GM19035 (cell line): ENCODE results near the gene SMPD3.
A peak's percentile ranks its signal among the peaks of the same experiment; 100 is the strongest.

Source experiments
- ATAC-seq: cut with Tn5 transposase; IDR thresholded peaks from one replicate; pipeline ENCODE4 v1.9.1; 2021; ENCODE audit not compliant: unreplicated experiment

The SMPD3 gene

DNA sequence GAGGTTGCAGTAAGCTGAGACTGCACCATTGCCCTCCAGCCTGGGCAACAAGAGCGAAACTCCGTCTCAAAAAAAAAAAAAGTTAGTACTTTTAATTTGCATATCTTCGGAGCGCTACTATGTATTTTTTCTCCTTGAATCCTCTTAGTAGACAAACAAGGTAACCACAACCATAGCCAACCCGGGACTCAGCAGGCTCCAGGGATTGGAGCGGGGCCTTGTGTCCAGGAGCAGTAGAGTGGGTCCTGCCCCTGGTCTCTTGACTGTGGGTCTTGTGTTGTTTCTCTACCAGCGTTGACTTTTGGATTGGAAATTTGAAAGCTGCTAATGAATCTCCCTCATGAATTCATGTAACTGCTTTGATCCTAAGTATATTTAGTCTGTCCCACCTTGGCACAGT is 105.2 kb downstream of the SMPD3 start:
- ATAC-seq = no peak

GRCh38 chr16:68342620-68343019 is 105.7 kb downstream of the SMPD3 start:
- no peak for ATAC-seq

- ATAC-seq = no peak
Observed at GRCh38 chr16:68339214-68339613, 109.1 kb downstream of the SMPD3 start.

DNA sequence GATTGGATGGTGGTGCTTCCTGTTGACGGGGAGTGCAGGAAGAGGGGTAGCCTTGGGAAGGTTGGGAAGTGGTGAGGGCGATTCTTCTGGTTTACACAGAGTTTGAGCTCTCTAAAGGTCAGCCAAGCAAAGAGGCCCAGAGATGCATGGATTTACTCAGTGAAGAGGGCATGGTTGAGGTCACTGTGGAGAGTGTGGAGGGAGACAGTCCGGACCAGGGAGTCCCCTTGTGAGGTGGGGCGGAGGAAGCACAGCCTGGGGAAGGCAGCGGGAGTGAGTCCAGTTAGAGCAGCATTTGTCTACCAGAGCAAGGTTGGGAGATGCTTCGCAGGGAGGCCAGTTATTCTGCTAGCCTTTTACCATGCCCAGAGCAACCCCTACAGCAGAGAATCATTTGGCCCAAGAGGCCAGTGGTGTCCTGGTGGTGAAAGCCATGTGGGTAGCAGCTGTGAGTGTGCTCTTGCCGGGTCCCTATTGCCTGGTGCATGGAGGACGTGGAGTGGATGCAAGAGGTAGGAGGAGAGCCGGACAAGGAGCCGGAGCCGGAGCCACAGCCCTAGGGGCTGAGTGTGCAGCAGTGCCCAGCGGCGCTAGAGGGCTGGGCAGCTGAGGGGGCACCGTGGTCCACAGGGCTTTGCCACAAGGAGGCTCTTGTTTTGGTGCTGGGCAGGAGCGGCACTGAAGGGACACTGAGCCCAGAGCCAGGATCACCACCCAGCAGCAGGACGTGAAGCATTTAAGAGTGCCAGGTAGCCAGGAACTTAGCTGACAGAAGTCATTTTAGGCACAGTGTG is 109.8 kb downstream of the SMPD3 start:
- no peak for ATAC-seq

DNA sequence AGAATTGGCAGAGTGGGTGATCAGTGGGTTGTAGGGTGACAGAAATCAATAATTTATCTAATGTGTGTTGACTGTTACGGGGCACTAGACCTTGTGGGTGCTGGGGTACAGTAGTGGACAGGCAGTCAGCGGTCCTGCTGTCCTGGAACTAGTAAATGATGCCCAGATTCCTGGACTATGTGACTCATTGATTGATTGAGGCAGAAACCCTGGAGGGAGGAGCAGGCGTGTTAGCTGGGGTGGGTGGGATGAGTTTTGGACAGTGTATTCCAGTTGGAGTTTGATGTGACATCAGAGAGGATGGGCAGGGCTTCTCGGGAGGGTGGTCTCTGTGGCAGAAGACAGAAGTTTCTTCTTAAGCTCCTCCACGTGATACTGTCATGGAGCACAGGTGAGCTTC is 113.1 kb downstream of the SMPD3 start:
- ATAC-seq = no peak

DNA sequence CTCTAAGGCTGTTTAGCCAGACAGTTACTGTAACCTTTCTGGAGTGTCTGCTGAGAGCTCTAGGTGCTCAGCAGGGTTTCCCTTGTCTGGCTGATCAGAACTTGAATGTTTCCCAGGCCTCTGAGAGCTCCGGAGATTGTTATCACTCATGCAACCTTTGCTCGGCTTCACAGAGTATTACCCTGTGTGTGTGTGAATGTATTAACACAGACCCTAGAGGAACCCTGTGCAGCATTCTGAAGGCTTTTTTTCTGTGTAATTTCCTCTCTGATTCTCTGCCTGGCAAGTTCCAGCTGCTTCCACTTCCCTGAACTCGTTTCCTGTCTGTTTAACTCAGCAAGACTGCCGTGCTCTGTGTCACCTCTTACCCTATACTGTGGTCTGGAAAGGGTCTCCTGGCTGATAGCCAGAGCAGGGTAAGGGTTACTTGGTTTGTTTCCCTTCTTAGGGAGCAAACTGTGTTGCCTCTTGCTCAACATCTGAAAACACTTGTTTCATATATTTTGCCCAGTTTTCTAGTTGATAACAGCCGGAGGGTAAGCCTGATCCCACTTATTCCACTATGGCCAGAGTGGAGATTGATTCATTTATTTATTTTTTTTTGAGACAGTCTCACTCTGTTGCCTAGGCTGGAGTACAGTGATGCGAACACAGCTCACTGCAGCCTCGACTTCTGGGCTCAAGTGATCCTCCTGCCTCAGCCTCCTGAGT is 115.7 kb downstream of the SMPD3 start:
- ATAC-seq = no peak

- ATAC-seq = no peak
Observed at GRCh38 chr16:68331879-68332410, 116.4 kb downstream of the SMPD3 start.

- ATAC-seq = no peak
Observed at GRCh38 chr16:68328860-68329390, 119.4 kb downstream of the SMPD3 start.

DNA sequence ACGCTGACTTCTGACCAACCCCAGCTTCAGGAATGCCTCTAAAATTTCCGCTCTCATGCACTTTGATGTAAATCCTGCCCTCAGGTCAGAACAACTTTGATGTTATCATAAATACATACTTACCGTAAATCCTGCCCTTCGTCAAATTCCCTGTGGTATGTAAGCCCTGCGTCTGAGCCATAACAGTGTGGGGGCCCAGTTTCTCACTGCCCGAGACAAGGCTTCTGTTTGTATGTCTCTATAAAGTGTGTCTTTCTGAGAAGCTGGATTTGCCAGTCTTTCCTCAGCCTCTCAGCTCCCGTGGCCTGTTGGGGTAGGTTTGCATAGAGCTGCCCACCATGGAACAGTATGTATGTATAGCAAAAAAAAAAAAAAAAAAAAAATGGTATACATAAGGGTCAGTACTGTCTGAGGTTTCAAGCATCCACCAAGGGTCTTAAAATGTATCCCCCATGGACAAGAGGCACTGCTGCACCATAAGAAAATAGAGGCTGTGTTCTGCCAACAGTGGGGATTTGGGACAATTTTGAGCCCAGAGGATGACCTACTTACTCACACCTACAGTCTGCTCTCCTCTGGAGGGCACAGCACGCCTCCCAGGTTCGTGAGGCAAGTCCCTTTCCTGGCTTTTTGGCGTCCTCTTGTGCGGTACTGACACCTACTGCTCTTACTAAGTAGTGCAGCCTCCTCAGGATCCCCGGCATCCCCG is 120.0 kb downstream of the SMPD3 start:
- no peak for ATAC-seq

- ATAC-seq = no peak
Observed at GRCh38 chr16:68324780-68325357, 123.4 kb downstream of the SMPD3 start.

- no peak for ATAC-seq
Observed at GRCh38 chr16:68324336-68324735, 124.0 kb downstream of the SMPD3 start.

DNA sequence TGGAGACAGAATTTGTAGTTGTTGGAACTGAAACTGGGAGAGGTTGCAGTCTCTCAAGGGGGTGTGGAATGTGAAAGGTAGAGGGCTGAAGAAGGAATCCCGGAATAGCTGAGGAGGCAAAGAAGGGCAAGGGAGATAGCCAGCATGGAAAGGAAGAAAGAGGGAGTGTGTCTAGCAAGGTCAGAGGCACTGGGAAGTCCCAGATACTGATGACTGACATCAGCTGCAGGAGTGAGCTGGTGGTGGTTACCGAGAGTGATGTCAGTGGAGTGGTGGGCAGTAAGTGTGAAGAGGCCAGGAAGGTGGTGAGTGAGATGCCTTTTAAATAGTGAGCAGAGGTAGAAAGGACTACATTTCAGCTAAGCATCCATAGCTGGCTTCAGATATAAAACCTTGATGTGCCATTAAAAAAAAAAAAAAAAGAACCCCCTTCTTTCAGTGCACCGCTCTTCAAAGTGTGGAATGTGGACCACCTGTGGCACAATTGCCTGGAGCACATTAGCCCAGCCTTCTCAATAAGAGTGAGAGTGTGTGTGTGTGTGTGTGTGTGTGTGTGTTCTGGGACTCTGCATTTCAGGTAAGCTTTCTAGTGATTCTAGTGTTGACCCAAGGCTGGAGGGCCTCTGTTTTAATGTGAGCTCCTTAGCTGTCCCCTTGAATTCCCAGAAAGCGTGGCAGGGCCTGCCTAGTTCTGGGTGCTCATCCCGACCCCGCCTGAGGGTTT is 129.0 kb downstream of the SMPD3 start:
- ATAC-seq = no peak

DNA sequence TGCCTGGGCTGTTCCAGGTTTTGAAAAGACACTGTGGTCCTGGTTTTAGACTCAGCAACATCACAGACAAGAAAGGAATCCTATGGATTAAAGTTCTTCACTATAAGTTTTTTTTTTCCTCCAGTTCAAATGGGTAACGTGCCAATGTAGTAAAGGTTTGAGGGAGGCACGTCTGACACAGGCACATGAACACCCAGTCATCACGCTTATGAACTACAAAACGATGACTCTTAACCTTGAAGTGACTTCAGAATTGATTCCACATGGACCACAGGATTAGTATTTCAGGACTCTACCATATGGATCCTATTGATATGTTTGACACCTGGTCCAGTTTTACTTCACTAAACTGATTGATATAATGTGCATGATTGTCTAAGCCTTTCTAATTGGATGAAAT is 135.2 kb downstream of the SMPD3 start:
- ATAC-seq = no peak

GRCh38 chr16:68310774-68311511 is 137.4 kb downstream of the SMPD3 start, which contains the start of the genes PRMT7 and SLC7A6OS:
Gene PRMT7, plus strand, starts transcription at chr16:68311019. Its CDS starts 4,961 bp downstream, at chr16:68315980.
Gene SLC7A6OS, minus strand, starts transcription at chr16:68310946. Its CDS starts 20 bp downstream, at chr16:68310926.
- peak; percentile 97 for ATAC-seq

GRCh38 chr16:68310437-68310773 is 137.9 kb downstream of the SMPD3 start:
- ATAC-seq = no peak

- no peak for ATAC-seq
Observed at GRCh38 chr16:68309799-68310198, 138.5 kb downstream of the SMPD3 start.
